GF-D8 (cell line): ENCODE data around the gene NFAT5.
"Not testable (repeated sequence)": the region's sequence is repeated elsewhere in the genome, so short reads cannot be mapped to it uniquely, and the experiment has no call there.

Experiments used
- DNase-seq: peaks from one replicate; lab custom pipeline; 2025; lab: John Stamatoyannopoulos, UW

NFAT5 gene

GRCh38 chr16:69707920-69708683, 142.3 kb downstream of the NFAT5 start:
- no peak for DNase-seq

DNA sequence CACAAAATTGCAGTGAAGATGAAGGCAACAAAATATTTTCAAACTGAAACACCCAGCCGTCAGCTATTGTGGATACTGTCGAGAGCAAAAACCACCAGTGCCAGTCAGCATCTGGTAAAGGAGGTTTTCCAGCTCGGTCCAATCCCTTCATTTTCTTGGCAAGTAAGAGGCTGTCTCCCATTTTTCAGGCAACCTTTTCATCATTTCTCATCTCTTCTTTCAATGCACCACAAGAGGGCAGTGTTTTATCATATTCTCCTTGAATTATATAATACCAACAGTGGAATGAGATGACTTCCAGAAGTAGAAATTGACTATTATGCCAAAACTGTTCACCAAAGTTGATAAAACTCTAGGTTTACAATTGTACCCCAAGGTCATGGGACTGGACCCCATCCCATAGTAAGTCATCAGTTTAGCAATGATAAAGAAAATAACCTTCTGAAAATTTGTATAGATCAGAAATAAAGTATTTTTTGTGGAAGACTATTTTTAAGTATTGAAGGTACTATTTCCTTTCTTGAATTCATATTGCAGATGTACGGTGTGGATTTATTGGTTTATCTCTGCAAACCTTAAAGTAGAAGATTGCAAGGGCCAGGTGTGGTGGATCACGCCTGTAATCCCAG, 143.8 kb downstream of the NFAT5 start:
- DNase-seq, result peak; percentile 57

GRCh38 chr16:69711115-69711740, 145.5 kb downstream of the NFAT5 start:
- DNase-seq, result no peak

- no peak for DNase-seq
These were observed 146.5 kb downstream of the NFAT5 start for GRCh38 chr16:69712277-69712676.

DNA sequence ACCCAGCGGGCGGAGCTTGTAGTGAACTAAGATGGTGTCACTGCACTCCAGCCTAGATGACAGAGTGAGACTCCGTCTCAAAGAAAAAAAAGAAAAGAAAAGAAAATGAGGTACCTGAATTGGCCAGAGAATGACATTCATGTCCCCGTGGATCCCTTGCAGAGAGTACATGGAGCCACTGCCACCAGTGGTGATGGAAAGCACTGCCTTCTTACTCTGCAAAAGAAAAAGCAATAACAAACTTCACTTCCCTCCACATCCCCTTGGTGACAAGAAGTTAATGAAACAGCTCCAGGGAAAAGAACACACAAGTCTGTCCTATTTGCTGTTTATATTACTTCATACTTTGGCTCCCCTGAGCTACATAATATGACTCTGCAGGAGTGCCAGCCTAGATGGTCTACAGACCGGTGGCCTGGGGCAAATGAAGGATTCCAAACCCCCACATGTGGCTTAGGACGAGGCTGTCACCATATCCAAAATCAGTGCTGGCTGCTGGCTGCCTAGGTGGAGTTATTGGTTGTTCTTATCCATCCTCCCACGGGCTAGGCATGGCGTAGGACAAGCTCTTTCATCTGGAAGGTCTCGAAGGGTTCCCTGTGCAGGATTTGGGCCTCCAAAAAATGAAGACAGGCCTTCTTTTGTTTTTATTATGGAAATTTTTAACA, 147.3 kb downstream of the NFAT5 start:
- no peak for DNase-seq

DNA sequence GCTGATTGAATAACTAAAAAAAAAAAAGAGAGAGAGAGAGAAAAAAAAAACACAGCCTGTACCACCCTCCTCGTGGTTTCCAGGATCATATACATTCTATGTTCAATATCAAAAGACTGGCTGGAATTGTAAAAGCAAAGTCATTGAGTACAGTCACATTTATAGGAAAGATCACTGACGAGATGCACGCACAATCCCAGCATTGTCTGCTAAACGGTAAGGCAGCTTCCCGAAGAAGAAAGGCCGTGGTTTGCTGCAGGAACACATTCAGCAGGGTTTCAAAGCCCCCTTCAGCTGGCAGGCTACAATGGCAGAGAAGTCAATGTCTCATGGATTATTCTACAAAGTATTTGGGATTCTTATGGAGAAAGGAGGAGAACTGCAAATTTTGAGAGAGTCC, 151.3 kb downstream of the NFAT5 start:
- DNase-seq, result no peak

GRCh38 chr16:69718111-69718764, 152.5 kb downstream of the NFAT5 start:
- DNase-seq, result no peak

- DNase-seq, result no peak
These were observed 155.2 kb downstream of the NFAT5 start for GRCh38 chr16:69720822-69721430.

DNA sequence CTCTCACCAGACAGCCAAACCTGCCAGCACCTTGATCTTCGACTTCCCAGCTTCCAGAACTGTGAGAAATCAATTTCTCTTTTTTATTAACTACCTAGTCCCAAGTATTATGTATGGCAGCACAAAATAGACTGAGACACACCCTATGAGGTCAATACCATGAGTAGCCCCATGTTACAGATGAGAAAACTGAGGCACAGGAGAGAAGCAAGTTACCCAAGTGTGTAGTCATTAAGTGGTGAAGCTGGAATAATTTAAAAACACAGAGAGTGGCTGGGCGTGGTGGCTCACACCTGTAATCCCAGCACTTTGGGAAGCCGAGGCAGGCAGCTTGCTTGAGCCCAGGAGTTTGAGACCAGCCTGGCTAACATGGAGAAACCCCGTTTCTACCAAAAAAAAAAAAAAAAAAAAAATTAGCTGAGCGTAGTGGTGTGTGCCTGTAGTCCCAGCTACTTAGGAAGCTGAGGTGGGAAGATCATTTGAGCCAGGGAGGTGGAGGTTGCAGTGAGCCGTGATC, 155.7 kb downstream of the NFAT5 start:
- no peak for DNase-seq

DNA sequence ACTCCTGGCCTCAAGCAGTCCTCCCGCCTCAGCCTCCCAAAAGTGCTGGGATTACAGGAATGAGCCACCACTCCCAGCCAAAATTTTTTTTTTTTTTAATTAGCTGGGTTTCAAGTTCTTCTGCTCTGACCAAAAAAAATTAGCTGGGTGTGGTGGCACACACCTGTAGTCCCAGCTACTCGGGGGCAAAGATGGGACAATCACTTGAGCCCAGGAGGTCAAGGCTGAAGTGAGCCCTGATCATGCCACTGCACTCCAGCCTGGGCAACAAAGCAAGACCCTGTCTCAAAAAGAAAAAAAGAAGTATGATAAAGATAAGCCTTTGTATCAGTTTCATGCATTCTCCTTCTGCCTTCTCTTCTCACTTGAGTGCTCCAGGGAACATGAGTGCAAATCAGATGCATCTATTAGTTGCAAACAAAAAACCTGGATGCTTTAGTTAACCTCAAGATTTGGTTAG, 158.7 kb downstream of the NFAT5 start:
- no peak for DNase-seq

DNA sequence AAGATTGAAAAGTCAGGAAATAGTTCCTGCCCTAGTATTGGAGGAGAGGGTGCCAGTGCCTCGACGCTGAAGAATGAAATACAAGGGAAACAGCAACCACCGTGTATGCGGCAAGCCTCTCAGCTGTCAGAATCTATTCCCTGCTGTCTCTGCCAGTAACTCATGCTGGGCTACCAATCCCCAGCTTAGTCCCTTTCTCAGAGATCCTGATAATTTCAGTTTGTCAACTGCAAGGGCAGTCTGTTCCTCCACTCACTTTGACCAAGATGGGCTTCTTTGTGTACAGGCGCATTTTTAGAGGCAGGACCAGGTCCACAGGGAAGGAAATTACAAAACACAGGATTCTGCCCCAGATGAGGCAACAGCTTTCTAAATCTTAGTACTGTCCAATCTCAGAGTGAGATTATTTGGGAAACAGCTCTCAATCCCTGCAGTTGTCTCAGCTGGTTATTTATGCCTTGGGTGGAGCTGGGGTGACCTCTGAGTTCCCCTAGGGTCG, 159.3 kb downstream of the NFAT5 start:
- no peak for DNase-seq

- no peak for DNase-seq
These were observed 159.9 kb downstream of the NFAT5 start for GRCh38 chr16:69725480-69726312.

- DNase-seq, result peak; percentile 76
These were observed 160.7 kb downstream of the NFAT5 start, which contains the start of gene NQO1 for GRCh38 chr16:69726313-69727060. NQO1 (minus strand) TSS chr16:69726560; CDS start chr16:69726439, 121 bp downstream.

- no peak for DNase-seq
These were observed 162.1 kb downstream of the NFAT5 start for GRCh38 chr16:69727916-69728270.

- DNase-seq, result not testable (repeated sequence)
These were observed 163.3 kb downstream of the NFAT5 start for GRCh38 chr16:69729030-69729429.

DNA sequence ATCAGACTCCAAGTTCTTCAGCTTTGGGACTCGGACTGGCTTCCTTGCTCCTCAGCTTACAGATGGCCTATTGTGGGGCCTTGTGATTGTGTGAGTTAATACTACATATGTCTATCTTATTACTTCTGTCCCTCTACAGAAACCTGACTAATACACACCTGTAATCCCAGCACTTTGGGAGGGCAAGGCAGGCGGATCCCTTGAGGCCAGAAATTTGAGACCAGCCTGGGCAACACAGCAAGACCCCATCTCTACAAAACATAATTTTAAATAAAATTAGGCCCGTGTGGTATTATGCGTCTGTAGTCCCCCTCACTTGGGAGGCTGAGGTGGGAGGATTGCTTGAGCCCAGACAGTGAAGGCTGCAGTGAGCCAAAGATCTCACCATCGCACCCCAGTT, 165.5 kb downstream of the NFAT5 start:
- DNase-seq, result not testable (repeated sequence)

DNA sequence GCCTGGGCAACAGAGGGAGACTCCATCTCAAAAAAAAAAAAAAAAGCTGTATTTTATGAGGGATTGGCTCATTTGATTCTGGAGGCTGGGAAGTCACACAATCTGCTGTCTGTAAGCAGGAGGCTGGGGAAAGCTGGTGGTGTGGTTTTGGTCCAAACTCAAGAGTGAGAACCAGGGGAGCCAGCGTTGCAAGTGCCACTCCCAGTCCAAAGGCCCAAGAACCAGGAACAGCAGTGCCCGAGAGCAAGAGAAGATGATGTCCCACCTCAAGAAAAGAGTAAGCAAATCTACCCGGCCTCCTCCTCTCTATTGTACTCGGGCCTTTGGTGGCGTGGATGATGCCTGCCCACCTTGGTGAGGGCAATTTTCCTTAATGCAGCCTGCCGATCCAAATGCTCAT, 166.3 kb downstream of the NFAT5 start:
- DNase-seq, result no peak

- DNase-seq, result no peak
These were observed 175.8 kb downstream of the NFAT5 start for GRCh38 chr16:69741519-69741918.
